Limb (tissue), 2 donors: Measurements from ENCODE around the gene ZSCAN25.
"Not testable (repeated sequence)": the region's sequence is repeated elsewhere in the genome, so short reads cannot be mapped to it uniquely, and the experiment has no call there.

Source experiments
- DNase-seq, 2 donors: peaks; one replicate each; pipeline ENCODE4 v3.0.0-alpha.2; 2016; ENCODE audit errors: extremely low spot score in 2 of 2

Gene ZSCAN25

DNA sequence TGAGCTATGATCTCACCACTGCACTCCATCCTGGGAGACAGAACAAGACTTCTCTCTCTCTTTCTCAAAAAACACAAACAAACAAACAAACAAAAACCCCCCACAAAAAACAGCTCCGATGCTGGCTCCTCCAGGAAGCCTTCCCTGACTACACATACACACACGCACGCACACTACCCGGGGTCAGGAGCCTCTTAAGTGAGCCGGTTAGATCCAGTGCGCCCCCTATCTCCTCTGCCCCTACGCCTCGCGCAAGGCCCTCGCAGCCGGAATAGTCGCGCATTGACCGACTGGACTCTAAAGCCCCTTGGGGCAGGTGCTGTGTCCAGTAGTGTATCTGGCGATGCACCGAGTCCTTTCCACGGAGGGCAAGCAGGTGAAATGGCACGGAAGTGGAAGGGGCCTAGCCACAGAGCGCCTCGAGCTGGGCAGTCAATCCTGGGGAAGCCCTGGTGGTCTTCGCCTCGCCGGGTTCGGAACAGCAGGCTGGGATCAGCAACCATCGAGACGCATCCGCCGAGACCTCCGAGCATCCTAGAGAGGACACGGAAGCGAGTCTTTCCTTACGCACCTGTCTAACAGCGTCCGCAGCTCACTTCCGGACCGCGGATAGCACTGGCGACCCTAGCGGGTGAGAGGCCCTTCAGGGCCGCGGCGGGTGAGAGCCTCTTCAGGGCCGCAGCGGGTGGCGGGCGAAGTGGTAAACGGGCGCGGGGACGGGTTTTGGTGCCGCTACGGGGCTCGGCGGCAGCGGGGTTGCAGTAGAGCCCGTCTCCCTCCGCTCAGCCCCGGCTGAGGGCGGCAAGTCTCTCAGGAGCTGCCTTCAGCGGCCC lies at the start of gene ZSCAN25:
Gene ZSCAN25 (plus strand): TSS at position 588 of the 833 bp plus-strand sequence. CDS start 2,661 bp downstream, outside the sequence.
- DNase-seq: peak; percentile 92 to 94

DNA sequence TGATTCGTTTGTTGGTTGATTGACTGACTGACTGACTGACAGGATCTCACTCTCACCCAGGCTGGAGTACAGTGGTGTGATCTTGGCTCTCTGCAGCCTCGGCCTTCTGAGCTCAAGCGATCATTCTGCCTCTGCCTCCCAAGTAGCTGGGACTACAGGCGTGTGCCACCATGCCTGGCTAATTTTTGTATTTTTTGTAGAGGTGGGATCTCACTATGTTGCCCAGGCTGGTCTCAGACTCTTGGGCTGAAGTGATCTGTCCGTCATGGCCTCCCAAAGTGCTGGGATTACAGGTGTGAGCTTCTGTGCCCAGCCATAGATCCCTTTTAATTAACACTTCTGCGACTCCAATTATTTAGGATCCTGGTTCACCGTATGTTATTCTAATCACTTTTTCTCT lies 48.0 kb upstream of the ZSCAN25 start:
- DNase-seq: not testable (repeated sequence)

DNA sequence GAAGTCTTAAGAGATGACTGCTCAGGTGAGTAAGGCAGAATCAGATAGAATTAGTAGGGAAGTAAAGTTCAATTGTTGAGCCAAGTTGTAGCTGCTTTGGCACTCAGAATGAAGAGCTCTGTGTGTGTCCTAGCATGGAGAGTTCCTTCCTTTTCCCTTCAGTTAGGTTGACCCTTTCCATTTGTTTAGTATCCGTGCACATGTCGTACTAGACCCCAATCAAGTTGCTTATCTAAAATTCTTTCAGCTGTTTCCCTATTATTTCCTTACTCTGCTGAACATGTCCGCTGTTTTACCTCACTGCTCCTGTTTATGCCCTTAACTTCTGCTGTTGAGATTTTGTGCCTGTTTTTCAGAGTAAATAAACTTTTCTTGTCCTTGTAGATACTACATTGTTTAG lies 45.0 kb upstream of the ZSCAN25 start:
- no peak for DNase-seq

DNA sequence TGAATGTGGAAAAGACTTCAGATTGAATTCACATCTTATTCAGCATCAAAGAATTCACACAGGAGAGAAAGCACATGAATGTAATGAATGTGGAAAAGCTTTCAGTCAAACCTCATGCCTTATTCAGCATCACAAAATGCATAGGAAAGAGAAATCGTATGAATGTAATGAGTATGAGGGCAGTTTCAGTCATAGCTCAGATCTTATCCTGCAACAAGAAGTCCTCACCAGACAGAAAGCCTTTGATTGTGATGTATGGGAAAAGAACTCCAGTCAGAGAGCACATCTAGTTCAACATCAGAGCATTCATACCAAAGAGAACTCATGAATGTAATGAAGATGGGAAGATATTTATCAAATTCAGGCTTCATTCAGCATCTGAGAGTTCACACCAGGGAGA lies 43.5 kb upstream of the ZSCAN25 start:
- no peak for DNase-seq

DNA sequence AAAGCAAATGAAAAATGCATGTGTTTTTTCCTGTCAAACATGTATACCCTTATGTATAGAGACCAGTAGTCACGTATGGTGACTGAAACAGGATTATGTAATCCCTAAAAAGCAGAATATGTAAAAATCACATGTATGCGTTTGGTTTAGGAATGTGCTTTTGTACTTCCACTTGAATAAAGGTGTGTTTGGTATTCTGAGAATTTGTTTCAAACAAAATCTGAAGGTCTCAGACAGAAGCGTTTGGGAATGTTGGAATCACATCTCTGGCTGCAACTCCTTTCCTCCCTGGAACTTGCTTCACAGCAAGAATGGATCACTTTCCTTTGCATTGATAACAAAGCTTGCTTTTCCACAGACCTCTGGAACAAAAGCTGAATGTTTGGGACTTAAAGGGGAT lies 40.5 kb upstream of the ZSCAN25 start:
- DNase-seq: no peak

DNA sequence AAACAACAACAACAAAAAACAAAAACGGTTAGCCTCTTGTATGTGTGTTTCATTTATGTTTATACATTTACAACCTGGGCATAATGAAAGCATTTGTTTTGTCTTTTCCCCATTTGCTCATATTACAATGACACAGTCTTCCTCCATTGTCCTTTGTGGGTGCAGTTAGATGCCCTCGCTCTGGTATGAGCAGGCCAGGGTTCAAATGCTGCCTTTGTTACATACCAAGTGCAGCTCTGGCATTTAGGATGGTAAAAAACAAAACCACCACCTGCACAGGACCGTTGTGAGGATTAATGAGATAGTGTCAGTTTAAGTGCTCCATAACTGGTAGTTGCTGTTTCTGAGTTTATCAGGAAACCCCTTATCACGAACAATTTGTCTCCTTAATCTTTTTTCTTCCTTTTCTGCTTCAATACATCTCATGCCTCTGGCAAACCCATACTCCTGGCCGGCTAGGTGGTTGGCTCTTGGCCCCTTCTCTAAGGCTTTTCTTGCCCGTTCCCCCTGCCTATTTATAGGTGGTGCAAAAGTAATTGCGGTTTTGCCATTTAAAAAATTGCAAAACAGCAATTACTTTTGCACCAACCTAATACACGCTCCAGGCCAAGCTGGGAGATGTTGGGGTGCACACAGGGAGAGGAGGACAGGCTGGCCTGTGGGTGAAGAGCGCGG lies 37.3 kb upstream of the ZSCAN25 start:
- DNase-seq: no peak

DNA sequence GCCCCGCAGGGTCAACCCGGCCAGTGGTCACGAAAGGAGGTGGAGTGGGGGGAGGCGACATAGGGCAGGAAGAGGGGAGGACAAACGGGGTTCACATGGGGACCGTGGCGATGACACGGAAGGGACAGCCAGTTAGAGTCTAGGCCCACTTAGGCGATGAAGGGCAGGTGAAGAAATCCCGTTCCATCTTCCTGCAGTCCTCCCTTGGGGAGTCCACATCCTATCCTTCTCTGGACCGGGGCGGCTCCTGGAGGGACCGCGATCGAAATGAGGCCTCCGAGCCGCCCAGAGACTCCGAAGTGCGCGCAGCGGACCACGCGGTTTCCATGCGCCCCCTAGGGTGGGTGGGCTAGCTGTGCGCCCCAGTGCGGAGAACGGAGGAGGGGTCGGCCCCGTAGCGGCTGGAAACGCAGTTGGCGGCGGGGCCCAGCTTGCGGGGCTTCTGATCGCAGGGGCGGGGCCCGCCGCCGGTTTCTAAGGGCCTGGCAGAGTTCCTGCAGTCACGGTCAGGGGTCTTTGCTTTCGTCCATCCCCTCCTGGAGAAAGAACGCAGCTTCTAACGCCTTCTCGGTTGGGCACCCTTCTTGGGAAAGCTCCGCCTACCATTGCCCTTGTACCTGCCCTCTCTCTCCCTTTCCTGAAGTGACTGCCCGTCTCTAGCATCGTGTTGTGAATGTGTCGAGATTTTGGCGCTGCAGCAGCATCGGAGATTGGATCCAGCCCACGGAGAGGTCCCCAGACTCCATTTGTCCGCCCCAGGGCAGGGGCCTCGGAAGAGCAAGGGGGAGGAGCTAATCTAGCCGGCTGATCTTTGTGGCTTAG lies 36.6 kb upstream of the ZSCAN25 start:
- DNase-seq: peak; percentile 55 to 87

DNA sequence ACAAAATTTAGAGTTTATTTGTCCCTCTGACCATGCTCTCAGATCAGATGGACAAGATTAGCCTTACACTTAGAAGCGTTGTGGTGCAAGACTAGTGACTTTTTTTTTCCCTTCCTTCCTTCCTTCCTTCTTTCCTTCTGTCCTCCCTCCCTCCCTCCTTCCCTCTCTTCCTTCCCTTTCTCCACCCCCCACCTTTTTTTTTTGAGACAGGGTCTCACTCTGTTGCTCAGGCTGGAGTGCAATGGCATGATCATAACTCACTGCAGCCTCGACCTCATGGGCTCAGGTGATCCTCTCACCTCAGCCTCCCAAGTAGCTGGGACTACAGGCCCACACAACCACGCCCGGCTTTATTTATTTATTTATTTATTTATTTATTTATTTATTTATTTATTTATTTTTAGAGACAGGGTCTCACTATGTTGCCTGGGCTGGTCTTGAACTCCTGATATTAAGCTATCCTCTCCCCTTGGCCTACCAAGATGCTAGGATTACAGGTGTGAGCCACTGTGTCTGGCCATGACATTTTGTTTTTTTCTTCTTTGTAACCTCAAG lies 35.9 kb upstream of the ZSCAN25 start:
- DNase-seq: not testable (repeated sequence)

DNA sequence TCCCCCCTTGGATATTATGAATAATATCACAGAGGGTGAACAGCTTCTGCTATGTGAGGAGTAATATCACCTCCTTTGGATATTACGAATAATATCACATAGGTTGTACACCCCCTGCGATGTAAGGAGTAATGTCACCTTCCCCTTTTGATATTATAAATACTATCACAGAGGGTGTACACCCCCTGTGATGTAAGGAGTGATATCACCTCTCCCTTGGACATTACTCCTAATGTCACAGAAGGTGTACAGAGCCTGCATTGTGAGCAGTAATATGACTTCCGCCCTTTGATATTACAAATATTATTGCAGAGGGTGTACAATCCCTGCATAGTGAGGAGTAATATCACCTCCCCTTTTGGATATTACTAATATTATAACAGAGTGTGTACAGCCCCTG lies 27.9 kb upstream of the ZSCAN25 start:
- DNase-seq: no peak

DNA sequence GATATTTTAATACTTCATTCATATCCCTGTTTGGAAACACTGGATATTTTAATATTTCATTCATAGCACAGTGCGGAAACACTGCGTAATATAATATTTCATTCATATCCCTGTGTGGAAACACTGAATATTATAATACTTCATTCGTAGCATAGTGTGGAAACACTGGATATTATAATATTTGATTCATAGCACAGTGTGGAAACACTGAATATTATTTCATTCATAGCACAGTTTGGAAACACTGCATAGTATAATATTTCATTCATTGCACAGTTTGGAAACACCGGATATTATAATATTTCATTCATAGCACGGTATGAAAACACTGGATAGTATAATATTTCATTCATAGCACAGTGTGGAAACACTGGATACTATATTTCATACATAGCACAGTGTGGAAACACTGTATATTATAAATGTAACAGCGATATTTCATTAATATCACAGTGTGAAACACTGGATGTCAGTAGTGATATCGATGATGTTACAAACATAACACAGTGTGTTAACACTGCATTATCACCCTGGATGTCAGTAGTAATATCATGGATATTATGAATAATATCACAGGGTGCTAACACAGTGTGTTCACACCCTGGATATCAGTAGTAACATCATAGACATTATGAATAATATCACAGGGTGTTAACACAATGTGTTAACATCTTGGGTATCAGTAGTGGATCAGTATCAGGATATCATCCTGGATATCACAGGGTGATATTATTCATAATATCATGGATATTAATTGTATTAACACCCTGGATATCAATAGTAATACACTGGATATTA lies 21.6 kb upstream of the ZSCAN25 start:
- no peak for DNase-seq

DNA sequence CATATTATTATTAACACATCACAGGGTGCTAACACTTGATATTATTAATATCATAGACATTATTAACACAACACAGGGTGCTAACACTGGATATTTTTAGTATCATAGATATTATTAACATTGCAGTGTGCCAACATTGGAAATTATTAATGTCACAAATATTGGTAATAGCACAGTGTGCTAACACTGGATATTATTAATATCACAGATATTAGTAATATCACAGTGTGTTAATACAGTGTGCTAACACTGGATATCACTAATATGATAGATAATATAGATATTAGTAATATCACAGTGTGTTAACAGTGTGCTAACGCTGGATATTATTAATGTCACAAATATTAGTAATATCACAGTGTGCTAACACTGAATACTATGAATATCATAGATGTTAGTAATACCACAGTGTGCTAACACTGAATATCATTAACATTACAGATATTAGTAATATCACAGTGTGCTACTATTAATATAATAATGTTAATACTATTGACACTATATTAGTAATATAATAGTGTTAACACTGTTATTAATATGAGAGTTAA lies 20.3 kb upstream of the ZSCAN25 start:
- DNase-seq: no peak

DNA sequence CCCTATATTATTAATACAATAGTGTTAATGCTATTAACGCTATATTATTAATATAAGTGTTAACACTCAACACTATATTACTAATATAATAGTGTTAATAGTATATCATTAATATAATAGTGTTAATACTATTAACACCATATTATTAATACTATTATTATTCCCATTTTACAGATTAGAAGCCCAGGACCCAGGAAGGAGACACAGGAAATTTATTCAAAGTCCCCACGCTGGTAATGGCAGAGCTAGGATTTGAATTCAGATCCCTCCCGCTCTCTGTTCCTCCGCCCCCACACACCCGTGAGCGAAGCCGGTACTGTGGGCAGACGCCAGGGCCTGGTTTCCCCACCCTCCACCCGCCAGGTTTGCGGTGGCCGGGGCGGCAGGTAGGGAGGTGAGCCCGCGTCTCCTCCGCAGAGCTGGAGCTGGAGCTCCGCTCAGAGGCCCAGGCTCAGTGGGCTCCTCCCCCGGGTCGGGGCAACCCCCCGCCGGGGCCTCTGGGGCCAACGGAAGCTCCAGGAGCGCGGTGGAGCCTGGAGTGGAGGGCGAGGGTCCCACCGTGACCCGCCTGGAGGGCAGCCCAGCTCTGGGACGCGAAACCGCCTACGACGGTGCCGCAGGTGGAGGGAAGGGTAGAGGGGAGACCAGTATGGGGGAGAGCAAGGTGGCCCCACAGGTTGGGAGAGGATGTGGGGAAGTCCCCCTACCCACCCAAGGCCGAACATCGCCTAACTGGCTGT lies 18.8 kb upstream of the ZSCAN25 start, which contains the start of gene TMEM225B:
Gene TMEM225B (plus strand): TSS at position 506 of the 740 bp plus-strand sequence. CDS start 6,122 bp downstream, outside the sequence.
- DNase-seq: no peak

DNA sequence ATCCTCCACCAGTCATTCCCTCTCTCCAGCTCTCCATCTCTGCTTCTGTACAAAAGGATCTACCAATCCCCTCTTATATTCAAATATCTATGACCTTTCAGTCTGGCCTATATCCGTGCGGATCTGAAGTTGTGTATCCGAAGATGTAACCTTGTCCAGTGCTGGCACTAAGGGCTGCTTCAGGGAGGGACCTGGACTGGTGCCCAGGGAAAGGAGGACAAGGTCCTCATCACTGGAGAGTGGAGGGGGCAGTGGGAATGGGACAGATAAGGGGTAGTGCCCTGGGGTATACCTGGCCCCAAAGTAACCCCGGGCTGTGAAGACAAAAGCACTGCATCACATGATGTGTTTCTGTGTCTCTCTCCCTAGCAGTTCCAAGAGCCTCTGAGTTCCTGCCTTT lies 16.9 kb upstream of the ZSCAN25 start:
- no peak for DNase-seq

DNA sequence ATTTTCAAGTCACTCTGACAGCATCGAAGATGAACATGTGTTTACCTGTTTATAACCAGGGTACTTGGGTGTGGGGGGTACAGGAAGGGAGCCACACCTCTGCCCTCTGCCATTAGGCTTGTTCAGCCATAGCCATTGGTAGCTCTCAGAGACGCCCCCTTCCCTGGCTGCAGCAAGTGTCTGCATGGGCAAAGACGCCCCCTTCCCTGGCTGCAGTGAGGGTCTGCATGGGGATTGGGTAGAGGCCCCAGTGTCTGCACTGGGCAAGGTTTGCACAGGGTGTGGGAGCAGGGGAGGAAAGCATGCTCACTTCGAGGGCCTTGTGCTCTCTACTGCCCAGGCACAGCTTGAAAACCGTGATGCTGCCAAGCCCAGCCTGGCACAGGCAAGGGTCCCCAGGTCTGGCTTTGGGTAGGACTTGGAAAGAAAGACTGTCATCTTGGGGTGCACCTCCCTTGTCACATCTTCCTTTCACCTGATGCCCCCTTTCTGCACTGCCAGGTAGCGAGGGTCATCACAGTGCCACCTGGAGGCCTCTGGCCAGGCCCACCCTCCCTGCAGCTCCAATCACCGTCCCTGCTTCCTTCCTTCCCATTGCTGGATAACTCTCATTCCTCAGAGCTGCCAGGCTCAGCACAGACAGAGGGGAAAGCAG lies 15.0 kb upstream of the ZSCAN25 start:
- no peak for DNase-seq

DNA sequence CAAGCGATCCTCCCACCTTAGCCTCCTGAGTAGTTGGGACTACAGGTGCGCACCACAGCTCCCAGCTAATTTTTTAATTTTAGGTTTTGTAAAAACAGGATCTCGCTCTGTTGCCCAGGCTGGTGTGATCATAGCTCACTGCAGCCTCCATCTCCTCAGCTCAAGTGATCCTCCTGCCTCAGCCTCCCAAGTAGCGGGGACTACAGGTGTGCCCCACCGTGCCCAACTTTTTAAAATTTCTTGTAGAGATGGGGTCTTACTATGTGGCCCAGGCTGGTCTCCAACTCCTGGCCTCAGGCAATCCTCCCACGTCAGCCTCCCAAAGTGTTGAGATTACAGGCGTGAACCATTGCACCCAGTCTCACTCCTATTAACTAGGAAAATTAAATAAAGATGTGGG lies 11.2 kb upstream of the ZSCAN25 start:
- no peak for DNase-seq

DNA sequence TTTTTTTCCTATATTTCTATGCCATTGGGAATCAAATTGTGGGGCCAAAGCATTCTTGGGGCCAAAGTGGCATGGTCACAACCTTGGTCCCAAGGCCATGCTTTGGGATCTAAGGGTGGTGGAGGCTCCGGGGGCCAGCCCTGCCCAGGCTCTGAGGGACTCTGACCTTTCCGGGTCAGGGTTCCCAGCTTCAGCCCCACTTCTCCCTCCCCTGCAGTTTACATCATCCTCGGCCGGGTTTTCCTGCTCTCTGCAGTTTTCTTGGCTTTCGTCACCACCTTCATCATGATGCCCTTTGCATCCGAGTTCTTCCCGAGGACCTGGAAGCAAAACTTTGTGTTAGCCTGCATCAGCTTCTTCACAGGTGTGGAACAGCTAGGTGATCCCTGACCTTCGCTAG lies 10.2 kb upstream of the ZSCAN25 start:
- no peak for DNase-seq

DNA sequence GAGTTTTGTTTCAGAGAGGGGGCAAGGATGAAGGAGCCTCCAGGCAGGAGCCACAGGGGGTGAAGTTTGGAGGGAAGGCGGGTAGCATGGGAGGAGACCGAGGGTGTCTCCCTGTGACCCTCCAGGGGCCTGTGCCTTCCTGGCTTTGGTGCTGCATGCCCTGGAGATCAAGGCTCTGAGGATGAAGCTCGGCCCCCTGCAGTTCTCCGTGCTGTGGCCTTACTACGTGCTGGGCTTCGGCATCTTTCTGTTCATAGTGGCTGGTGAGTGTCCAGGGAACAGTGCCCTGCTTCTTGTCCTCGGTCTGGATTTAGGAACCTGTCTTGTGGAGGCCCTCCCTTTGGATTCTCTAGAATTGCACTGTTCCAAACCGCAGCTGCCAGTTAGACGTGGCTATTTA lies 9.2 kb upstream of the ZSCAN25 start:
- DNase-seq: no peak

DNA sequence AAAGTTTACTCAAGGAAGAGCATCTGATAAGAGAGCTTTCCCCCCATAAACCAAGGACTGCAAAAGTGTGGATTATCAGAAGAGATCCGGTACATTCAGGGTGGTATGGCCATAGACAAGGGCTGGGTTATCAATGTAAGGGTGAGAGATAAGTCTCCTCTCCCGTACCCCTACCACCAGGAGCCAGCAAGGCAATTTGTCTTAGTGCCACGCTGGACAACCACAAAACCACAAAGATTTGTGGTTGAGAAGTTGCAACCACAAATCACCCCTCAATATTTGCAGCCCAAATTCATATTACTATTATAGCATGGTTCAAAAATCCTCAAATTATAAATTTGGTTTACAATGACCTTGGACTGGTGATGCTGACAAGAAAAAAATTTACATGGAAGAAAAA lies 2.3 kb upstream of the ZSCAN25 start:
- DNase-seq: no peak

DNA sequence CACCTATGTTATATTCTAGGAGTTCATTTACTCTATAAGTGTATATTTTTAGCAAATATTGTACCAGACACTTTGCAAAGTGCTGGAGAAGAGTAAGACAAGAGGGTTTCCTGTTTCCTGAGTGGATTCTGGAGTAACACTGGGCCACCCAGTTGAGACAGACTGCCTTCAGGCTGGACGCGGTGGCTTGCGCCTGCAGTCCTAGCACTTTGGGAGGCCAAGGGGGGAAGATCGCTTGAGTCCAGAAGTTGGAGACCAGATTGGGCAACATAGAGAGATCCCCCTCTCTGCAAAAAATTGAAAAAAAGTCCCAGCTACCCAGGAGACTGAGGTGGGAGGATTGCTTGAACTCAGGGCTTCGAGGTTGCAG lies 772 bp upstream of the ZSCAN25 start:
- no peak for DNase-seq
